GM21723 (cell line): Measurements from ENCODE around the gene ZBTB20.

Source experiments
- ATAC-seq: cut with Tn5 transposase; IDR thresholded peaks from one replicate; pipeline ENCODE4 v1.9.1; 2021; ENCODE audit warnings: mild to moderate bottlenecking, moderate library complexity; ENCODE audit not compliant: unreplicated experiment

The ZBTB20 gene

GRCh38 chr3:114796796-114797195 lies 350.3 kb downstream of the ZBTB20 start:
- ATAC-seq = no peak

- ATAC-seq = no peak
These were observed 352.0 kb downstream of the ZBTB20 start for GRCh38 chr3:114794894-114795630.

DNA sequence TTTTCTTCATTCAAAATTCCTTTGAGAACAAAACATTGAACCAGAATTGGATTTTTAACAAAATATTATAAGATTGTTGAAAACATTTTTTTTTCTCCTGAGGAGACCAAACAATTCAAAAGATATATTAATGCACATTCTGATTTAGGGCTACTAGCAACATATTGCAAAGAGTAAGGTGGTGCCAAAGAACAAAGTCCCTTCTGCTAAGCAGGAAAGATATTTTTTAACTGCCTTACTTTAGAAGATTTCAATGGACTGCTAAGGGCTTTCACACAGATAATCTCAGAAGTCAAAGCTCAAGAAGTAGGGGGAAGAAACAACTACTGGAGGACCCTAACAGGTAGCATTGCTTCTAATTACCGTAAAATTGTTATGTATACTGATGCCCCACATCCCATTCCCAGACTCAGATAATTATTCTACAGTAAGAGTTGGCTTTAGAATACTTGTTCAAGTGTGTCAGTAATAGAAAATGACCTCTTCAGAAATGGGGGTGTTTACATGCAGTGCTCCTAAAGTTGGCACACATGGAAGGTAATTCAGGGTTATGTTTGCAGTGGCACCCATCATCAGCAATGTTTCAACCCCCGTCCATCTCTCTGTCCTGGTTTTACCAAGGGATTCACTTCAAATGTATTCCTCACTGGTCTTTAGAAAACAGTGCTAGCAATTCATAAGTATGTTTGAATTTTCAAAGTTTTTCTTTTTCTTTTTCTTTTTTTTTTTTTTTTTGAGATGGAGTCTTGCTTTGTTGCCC lies 354.7 kb downstream of the ZBTB20 start:
- no peak for ATAC-seq

DNA sequence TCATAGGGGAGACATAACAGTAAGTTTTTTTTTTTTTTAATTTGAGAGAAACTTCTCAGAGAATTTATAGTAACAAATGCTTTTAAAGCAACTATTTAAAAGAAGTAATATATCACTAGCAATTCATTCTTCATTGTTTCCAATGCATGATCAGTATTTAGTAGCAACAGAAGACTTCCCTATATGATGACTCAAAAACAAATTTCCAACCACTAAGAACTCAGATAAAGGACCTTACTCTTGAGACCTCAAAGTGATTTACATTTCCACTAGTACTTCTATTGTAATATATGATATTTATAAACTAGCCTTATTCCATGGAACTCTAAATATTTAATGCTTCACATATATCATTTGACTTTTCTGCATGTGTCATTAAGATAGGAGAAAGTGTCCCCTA lies 356.3 kb downstream of the ZBTB20 start:
- ATAC-seq = no peak

- no peak for ATAC-seq
These were observed 357.3 kb downstream of the ZBTB20 start for GRCh38 chr3:114789803-114790202.

DNA sequence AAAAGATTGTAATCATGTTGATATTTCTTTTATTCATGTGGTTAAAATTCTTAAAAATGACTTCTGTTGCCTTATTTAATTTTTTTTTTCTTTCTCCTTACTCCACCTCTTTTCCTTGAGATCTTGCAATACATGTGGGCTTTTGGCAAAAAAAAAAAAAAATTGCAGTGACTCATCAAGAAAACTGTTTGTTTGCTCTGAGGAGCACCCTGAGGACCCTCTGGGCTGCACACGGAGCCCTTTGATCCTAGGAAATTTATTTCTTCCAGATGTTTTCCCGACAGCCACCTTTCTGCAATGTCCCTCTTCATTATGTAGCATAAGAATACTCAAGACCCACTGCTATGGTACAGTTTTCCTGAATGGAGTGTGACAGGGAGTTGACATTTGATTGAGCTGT lies 371.7 kb downstream of the ZBTB20 start:
- no peak for ATAC-seq

GRCh38 chr3:114770874-114771273 lies 376.2 kb downstream of the ZBTB20 start:
- no peak for ATAC-seq

- no peak for ATAC-seq
These were observed 383.0 kb downstream of the ZBTB20 start for GRCh38 chr3:114764056-114764492.

GRCh38 chr3:114762144-114762543 lies 384.9 kb downstream of the ZBTB20 start:
- ATAC-seq = no peak

- no peak for ATAC-seq
These were observed 386.4 kb downstream of the ZBTB20 start for GRCh38 chr3:114760679-114761078.

DNA sequence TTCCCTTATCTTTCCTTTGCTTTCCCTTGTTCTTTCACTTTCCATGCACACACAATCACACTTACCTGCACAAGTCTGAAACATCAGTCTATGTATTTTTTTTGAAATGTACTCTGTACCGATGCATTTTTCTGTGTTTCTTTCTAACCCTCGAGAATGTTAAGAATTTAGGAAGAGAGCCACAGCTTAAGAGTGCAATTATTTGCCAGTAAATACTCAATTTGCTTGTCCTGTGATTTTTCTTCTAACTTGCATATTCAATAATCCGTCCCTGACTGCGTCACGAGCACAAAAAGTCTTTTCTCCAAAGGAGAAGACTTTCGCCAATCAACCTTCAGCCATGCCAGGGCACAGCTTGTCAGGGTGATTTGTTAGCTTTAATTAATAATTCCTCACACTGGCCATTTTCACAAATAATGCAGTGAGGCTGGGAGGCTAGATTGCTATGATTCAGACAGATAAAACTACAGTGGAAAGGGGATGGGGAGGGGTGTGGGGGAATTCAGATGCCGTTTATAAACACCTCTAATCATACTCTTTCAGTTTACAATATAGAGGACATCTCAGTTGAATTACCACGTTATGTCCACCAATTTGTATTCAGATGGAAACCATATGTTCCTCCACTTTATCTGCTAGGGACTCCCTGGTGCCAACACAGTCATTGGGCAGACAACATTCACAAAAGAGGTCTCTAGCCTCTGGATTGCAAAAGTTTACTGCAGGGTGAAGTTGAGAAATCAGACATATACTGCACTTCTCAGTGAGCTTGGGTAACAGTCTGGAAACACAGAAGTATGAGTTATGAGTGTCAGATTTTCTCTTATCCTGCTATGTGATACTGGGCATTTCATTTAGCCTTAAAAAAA lies 388.0 kb downstream of the ZBTB20 start:
- no peak for ATAC-seq

DNA sequence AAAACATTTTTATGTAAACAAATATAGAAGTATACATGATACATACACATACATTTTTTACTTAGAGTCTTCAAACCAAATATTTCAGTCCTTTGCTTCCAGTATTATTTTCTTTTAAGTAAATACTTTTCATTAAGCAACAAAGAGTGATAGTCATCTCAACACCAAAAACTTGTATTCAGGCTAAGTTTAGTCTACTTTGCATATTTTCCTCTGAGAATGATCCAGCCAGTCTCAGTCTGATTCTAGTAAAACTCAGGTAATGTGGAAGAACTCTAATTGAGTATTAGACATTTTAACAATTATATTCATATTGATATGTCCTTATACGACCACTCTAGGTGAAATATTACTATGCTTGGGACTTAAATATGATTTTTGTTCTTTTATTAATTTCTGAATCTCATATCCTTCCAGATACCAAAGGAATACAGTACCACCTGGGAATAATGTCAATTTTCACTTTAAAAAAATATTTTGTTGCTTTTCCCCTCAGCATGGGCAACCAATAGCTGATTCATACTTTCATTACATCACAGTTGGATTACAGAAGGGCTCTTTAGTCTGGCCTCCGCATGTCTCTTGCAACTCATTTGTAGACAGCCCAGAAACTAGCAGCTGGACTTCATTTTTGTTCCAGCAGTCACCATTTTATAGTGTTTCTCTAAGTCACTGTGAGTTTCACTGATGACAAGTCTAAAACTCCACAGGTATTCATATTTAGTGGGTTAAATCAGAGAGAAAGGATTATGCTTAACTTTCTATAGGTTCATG lies 390.4 kb downstream of the ZBTB20 start:
- peak; percentile 85 for ATAC-seq

DNA sequence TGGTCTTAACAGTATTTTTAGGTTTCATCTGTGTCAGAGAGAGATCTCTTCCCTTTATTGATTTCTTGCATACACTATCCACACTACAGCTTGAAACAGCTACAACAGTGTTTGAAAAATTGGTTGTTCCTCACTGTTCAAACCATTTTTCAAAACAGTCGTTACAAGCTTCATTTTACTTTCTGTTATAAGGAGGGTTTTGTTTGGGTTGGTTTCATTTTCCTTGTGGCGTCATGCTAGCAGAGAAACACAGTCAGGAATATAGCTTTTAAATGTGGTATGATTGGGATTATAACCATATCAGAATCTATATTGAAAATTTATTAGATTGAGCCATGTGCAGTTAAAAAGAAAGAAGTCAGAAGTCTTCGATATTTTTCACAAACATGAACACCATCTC lies 400.6 kb downstream of the ZBTB20 start:
- ATAC-seq = no peak

GRCh38 chr3:114745322-114746240 lies 401.5 kb downstream of the ZBTB20 start:
- no peak for ATAC-seq

DNA sequence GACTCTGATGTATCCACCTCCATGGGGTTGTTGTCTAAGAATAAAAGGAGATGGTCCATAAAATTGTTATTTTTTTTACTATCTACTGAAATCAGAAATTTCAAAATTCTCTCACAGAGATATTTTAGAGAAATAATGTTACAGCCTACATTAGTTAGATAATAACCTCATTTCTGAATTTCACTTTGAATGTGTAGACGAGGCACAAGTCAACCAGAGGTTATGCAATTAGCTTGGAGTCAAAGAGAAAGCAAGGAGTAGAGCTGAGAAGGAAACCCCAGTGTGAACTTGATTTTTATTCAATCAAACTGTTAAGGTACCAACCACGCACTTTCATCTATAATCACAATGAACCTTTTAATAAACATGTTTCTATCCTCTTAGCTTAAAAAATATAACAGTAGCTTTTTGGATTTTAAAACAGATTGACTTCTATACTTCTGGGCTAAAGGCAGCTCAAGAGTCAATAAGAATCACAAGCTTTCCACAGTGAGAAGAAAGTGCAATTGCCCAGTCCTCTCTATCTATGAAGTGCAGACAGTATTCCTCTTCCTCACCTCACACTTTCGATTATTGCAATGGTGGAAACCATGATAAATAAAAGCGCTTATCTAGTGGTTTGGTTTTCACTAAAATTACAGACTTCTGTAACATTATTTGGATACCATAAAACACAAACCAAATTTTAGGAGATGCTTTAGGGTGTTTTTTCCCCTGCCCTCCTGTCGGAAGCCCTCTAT lies 403.2 kb downstream of the ZBTB20 start:
- ATAC-seq = no peak

- ATAC-seq = no peak
These were observed 406.0 kb downstream of the ZBTB20 start for GRCh38 chr3:114741066-114741465.

DNA sequence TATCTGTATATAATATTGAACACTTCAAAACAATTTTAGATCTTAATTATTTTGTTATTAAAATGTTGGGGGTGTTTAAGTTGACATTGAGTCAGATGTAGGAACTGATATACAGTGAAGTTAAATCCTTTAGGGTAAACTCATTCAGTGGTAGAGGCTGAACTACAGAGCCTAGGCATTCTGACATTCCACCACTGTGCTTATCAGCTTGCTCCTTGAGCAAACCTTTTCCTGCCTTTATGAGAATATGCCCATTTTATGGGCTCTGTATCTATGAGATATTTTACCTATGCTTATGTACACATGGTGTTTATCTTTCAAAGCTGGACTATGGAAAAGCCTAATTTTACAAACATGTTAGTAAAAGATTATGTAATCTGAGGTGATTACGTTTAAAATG lies 407.5 kb downstream of the ZBTB20 start:
- ATAC-seq = no peak

GRCh38 chr3:114732353-114732752 lies 414.7 kb downstream of the ZBTB20 start:
- no peak for ATAC-seq

DNA sequence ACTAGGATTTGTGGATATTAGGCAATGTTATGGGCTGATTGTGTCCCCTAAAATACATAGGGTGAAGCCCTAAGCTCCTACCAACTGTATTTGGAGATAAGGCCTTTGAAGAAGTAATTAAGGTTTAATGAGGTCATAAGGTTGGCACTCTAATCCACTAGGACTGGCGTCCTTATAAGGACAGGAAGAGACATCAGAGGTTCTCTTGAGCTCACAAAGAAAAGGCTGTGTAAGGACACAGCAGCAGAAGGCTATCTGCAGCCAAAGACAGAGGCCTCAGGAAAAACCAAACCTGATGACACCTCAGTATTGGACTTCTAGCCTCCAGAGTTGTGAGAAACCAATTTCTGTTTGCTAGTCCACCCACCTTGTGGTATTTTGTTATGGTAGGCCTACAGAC lies 416.7 kb downstream of the ZBTB20 start:
- ATAC-seq = no peak
